Stimulated activated CD4-positive, alpha-beta T cell treated with anti-CD3 and anti-CD28 coated beads, Interleukin-15, amount 100 ng/mL, for 48 hours (primary cell): ENCODE data around the gene CDK2AP2.
"Not testable (repeated sequence)": the region's sequence is repeated elsewhere in the genome, so short reads cannot be mapped to it uniquely, and the experiment has no call there.

Experiments
- DNase-seq, 2 donors: peaks; one replicate each; pipeline ENCODE4 v3.0.0-alpha.2; 2020; ENCODE audit warnings: low read depth in 2 of 2

CDK2AP2 gene

GRCh38 chr11:67466367-67466766 is 41.6 kb downstream of the CDK2AP2 start:
- DNase-seq = no peak

- DNase-seq = not testable (repeated sequence)
These were observed 42.4 kb downstream of the CDK2AP2 start for GRCh38 chr11:67465530-67465929.

GRCh38 chr11:67465189-67465510 is 42.8 kb downstream of the CDK2AP2 start:
- no peak for DNase-seq

GRCh38 chr11:67464411-67465188 is 43.4 kb downstream of the CDK2AP2 start:
- DNase-seq = peak; percentile 91 to 92

- DNase-seq = no peak
These were observed 44.1 kb downstream of the CDK2AP2 start for GRCh38 chr11:67463680-67464410.

GRCh38 chr11:67463186-67463585 is 44.8 kb downstream of the CDK2AP2 start:
- DNase-seq = no peak

- no peak for DNase-seq
These were observed 49.7 kb downstream of the CDK2AP2 start for GRCh38 chr11:67458266-67458665.

- DNase-seq = no peak
These were observed 50.5 kb downstream of the CDK2AP2 start for GRCh38 chr11:67457453-67457852.
